ENCODE measurements around the gene CDYL. TPM values are rescaled to one million over a fixed set of nuclear protein-coding genes. Genes with fewer than 3 reads are reported as not detected.

Gene CDYL
- total RNA-seq, 3 donors from 2014 or later: 58.9 to 74.9 (median 71.9) TPM

DNA sequence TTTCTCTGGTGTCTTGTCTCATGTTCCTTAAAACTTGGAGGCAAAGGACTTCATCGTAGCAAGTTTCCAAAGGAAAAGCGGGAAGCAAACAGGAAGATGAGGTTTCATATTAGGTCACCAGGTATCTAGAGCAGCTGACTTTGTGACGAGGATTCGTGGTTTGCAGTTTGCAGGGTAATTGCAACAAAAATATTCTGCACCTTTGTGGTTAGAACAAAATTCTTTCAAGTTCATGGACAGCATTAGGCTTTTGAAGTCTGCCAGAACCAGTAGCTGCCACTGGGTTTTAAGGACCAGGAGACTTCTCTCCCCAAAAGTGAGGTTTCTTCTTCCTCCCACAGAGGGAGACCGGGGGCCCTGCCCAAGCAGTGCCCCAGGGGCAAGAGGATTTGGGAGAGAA is 164.2 kb downstream of the CDYL start:
- Histone ChIP-seq H3K4me1 (ENCODE audit: low read depth) (peaks cover 13% of the 10 kb centered on the region), H3K9me3 (no peaks in the 10 kb centered on the region), H3K36me3 (ENCODE audit: low read depth) (no peaks in the 10 kb centered on the region), H3K4me3 (no peak overlapping the region)
- DNase-seq (no peak), ATAC-seq (no peak)
- no peak for TF ChIP-seq CTCF (IDR thresholded peaks at IDR 0.05)
- intact Hi-C loops (cut with DNase I, micrococcal nuclease): no loop called here

DNA sequence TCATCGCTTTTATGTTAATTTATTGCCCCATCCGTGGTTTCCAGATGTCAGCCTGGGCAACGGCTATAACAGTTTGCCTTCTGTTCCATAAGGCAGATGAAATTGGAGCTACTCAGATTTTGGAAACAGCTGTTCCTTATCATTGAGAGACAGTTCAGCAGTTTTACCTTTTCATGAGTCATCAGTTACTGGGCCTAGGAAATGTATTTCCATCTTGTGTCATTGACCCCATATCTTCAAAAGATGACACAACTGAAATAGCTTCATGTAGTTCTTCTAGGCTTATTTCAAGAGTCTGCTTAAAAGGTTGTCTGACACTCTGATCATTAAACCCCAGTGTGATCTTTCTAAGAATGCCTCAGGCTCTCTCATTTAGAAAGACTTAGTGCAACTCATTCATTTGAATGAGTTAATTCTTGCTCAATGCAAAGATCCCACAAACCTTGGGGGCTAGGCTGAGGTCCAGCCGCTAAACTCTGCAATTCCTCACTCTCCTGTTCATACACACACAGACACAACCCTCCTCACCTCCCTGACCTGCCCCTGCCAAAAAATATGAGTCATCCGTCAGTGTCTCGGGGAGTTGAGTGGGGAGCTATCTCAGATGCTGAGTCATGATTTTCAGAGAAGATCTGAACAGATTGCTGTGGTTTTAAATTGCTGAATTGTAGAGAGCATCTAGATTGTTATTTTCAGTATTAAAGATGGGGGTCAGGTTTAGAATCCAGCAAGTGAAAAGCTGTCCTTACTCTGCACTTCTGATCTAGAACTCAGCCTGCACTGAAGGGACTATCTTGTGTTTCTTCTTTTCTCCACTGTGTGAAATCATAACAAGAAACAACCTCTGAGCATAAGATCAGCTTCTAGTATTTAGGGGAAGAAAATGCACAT is 165.8 kb downstream of the CDYL start:
- Histone ChIP-seq H3K9me3 (no peaks in the 10 kb centered on the region), H3K4me1 (ENCODE audit: low read depth) (peaks cover 13% of the 10 kb centered on the region), H3K36me3 (ENCODE audit: low read depth) (no peaks in the 10 kb centered on the region), H3K4me3 (no peak overlapping the region)
- intact Hi-C loops (cut with DNase I, micrococcal nuclease): no loop called here
- no peak for TF ChIP-seq CTCF (IDR thresholded peaks at IDR 0.05)
- DNase-seq (no peak), ATAC-seq (peak; percentile 74)

DNA sequence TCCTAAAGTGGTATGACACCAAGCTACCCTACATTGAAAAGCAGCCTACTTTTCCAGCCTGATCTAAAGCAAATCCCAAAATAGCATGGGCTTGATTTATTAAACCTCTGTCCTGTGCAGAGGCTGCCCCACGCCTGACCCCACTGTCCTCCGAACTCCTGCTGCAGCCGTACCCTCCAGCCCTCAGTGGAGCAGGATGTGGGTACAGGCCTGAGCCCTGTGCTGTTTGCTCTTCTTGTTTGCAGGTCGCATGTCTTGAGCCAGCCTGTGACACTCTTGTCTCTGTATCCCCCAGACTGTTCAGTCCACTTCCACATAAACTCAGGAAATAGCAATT is 166.4 kb downstream of the CDYL start:
- intact Hi-C loops (cut with DNase I, micrococcal nuclease): no loop called here
- peak; percentile 14 for ATAC-seq
- TF ChIP-seq CTCF (IDR thresholded peaks at IDR 0.05): no peak
- Histone ChIP-seq H3K36me3 (ENCODE audit: low read depth) (no peaks in the 10 kb centered on the region), H3K9me3 (no peaks in the 10 kb centered on the region), H3K4me1 (ENCODE audit: low read depth) (peaks cover 13% of the 10 kb centered on the region), H3K4me3 (no peak overlapping the region)
- DNase-seq: no peak

GRCh38 chr6:4943716-4944115 is 167.5 kb downstream of the CDYL start:
- no peak overlapping the region for H3K4me3 ChIP-seq
- peaks cover 13% of the 10 kb centered on the region for H3K4me1 ChIP-seq (ENCODE audit: low read depth)
- no peaks in the 10 kb centered on the region for H3K36me3 ChIP-seq (ENCODE audit: low read depth)
- no peaks in the 10 kb centered on the region for H3K9me3 ChIP-seq
- DNase-seq (no peak), ATAC-seq (no peak)
- intact Hi-C loops (cut with DNase I, micrococcal nuclease): no loop called here
- no peak for TF ChIP-seq CTCF (IDR thresholded peaks at IDR 0.05)

DNA sequence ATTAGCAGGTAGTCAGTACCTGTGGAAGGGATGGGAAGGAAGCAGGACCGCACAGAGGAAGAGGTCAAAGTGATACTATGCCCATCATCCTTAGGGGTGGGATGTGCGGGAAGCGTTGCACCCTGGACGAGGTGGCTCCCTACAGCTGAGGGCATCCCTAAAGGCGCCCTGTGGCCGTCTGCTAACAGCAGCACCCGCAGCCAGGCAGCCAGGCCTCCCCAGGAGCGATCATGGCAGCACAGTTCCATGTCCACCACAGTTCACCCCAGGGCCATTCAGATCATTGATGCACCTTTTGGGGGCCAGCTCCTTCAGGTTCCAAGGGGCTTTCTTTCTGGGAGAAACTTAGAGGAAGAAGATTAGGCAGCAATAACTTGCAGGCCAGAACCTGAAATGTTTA is 168.1 kb downstream of the CDYL start:
- peaks cover 13% of the 10 kb centered on the region for H3K4me1 ChIP-seq (ENCODE audit: low read depth)
- intact Hi-C loops (cut with DNase I, micrococcal nuclease): no loop called here
- H3K4me3 ChIP-seq: no peak overlapping the region
- H3K36me3 ChIP-seq (ENCODE audit: low read depth): no peaks in the 10 kb centered on the region
- no peak for ATAC-seq
- no peak for DNase-seq
- no peaks in the 10 kb centered on the region for H3K9me3 ChIP-seq
- TF ChIP-seq CTCF (IDR thresholded peaks at IDR 0.05): no peak
